GM23338 (cell line): ENCODE results near the gene GALNT1.

Experiments
- CTCF ChIP-seq, 2 experiments: fragments of 200-600 bp in 1 of 2; sonication (generic) in 1 of 2; conservative IDR thresholded peaks; 2 replicates each; pipeline versions ENCODE4 v1.5.1 to v1.6.1; 2016 to 2017; ENCODE audit warnings: antibody characterized with exemption in 2 of 2, low read depth in 2 of 2, mild to moderate bottlenecking in 2 of 2, moderate library complexity in 1 of 2
- EZH2phosphoT487 ChIP-seq: fragments of 200-600 bp; sonication (generic); IDR thresholded peaks from one replicate; pipeline ENCODE4 v1.8.1; 2018; ENCODE audit warnings: antibody characterized with exemption; ENCODE audit not compliant: unreplicated experiment
- POLR2AphosphoS5 ChIP-seq: IDR thresholded peaks from 2 replicates; pipeline ENCODE4 v1.6.1; 2016; ENCODE audit warnings: antibody characterized with exemption, low read depth
- ZNF114 ChIP-seq: fragments of 250-450 bp; sonication (Bioruptor Pico); IDR thresholded peaks from 2 replicates; pipeline ENCODE4 v1.5.0; 2020; ENCODE audit warnings: mild to moderate bottlenecking, moderate library complexity
- TF ChIP-seq, protein P1 (sequence below): IDR thresholded peaks from one replicate; pipeline ENCODE4 v1.6.1; 2018; ENCODE audit warnings: antibody characterized with exemption; ENCODE audit not compliant: unreplicated experiment

DNA sequence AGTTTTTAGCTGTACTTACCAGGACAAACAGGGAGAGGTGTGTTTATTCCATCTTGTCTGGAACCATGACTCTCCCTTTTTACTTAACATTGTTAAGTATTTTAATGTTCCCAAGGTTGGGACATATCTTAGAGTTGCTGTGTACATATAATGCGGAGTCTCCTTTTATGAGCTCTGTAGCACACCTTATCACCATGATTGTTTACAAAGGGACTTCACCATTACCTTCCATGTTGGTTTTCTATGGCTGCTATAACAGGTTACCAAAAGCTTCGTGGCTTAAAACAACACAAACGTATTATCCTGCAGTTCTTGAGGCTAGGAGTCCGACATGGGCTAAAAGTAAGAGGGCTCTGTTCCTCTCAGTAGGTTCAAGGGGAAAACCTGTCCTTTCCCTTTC is 164.3 kb downstream of the GALNT1 start:
- no peak for TF ChIP-seq POLR2AphosphoS5
- no peak for TF ChIP-seq CTCF (conservative IDR thresholded peaks at IDR 0.05; ENCODE audit: low read depth in 2 of 2)
- no peak for TF ChIP-seq EZH2phosphoT487
- no peak for TF ChIP-seq ZNF114 (CRISPR knock-in tag)
- TF ChIP-seq, protein P1, sequence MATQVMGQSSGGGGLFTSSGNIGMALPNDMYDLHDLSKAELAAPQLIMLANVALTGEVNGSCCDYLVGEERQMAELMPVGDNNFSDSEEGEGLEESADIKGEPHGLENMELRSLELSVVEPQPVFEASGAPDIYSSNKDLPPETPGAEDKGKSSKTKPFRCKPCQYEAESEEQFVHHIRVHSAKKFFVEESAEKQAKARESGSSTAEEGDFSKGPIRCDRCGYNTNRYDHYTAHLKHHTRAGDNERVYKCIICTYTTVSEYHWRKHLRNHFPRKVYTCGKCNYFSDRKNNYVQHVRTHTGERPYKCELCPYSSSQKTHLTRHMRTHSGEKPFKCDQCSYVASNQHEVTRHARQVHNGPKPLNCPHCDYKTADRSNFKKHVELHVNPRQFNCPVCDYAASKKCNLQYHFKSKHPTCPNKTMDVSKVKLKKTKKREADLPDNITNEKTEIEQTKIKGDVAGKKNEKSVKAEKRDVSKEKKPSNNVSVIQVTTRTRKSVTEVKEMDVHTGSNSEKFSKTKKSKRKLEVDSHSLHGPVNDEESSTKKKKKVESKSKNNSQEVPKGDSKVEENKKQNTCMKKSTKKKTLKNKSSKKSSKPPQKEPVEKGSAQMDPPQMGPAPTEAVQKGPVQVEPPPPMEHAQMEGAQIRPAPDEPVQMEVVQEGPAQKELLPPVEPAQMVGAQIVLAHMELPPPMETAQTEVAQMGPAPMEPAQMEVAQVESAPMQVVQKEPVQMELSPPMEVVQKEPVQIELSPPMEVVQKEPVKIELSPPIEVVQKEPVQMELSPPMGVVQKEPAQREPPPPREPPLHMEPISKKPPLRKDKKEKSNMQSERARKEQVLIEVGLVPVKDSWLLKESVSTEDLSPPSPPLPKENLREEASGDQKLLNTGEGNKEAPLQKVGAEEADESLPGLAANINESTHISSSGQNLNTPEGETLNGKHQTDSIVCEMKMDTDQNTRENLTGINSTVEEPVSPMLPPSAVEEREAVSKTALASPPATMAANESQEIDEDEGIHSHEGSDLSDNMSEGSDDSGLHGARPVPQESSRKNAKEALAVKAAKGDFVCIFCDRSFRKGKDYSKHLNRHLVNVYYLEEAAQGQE: no peak
